K562 (cell line): ENCODE measurements around the gene ERCC2. TPM values are rescaled to one million over a fixed set of nuclear protein-coding genes. Genes with fewer than 3 reads are reported as not detected.

Experiments used
- CHD7 ChIP-seq: fragments of 200-600 bp; sonication (generic); IDR thresholded peaks from one replicate; pipeline ENCODE4 v1.6.1; 2012; ENCODE audit warnings: mild to moderate bottlenecking, low read depth, low read length, inconsistent platforms
- CREB1 ChIP-seq, 2 experiments: sonication (generic) in 1 of 2; formaldehyde crosslinking in 1 of 2; IDR thresholded peaks; 2 replicates each; pipeline versions ENCODE4 v1.6.1 to v1.8.0; 2012 to 2022; ENCODE audit warnings: inconsistent platforms in 1 of 2, mild to moderate bottlenecking in 1 of 2, missing genetic modification reagents in 1 of 2, moderate library complexity in 1 of 2
- CREM ChIP-seq: IDR thresholded peaks from 2 replicates; pipeline ENCODE4 v1.6.1; 2014; ENCODE audit warnings: antibody characterized with exemption, low read depth
- CTCF ChIP-seq, 3 experiments: IDR thresholded peaks in 2 of 3; conservative IDR thresholded peaks in 1 of 3; 2 replicates each; pipeline ENCODE4 v1.5.1; 2011 to 2012; ENCODE audit warnings: low read length in 3 of 3, mild to moderate bottlenecking in 3 of 3, control low read depth in 2 of 3, improper control_type of control experiment in 1 of 3, inconsistent platforms in 1 of 3, low read depth in 1 of 3, mixed read lengths in 1 of 3, moderate library complexity in 1 of 3; ENCODE audit not compliant: insufficient read depth in 2 of 3
- CXXC5 ChIP-seq: fragments of 250-450 bp; sonication (Bioruptor Pico); IDR thresholded peaks from 2 replicates; pipeline ENCODE4 v1.8.0; 2022; ENCODE audit warnings: inconsistent platforms, mild to moderate bottlenecking, moderate library complexity
- DDX20 ChIP-seq: fragments of 450-650 bp; IDR thresholded peaks from 2 replicates; pipeline ENCODE4 v1.6.1; 2016; ENCODE audit warnings: missing genetic modification characterization, low read depth, mild to moderate bottlenecking, missing compliant biosample characterization, moderate library complexity
- POLR2G ChIP-seq: fragments of 200-400 bp; formaldehyde crosslinking; IDR thresholded peaks from 2 replicates; pipeline ENCODE4 v1.6.1; 2017; ENCODE audit warnings: low read depth, mild to moderate bottlenecking, antibody characterized with exemption, low read length, moderate library complexity
- SMC3 ChIP-seq: conservative IDR thresholded peaks from 2 replicates; pipeline ENCODE4 v1.6.1; 2011; ENCODE audit warnings: low read depth, low read length, improper control_type of control experiment; ENCODE audit not compliant: insufficient read depth
- SP1 ChIP-seq: sonication (generic); formaldehyde crosslinking; IDR thresholded peaks from 2 replicates; pipeline ENCODE4 v1.8.1; 2022; ENCODE audit warnings: mild to moderate bottlenecking, missing genetic modification reagents
- ZNF551 ChIP-seq: fragments of 250-450 bp; sonication (Bioruptor Pico); IDR thresholded peaks from 2 replicates; pipeline ENCODE4 v1.5.0; 2021; ENCODE audit warnings: mild to moderate bottlenecking, moderate library complexity
- ZNF75A ChIP-seq: fragments of 450-650 bp; formaldehyde crosslinking; IDR thresholded peaks from 2 replicates; pipeline ENCODE4 v1.4.0; 2020; ENCODE audit warnings: mild to moderate bottlenecking
- polyA plus RNA-seq, 8 experiments: library from polyadenylated mRNA; depleted of rRNA in 4 of 8; stranded (reverse) in 5 of 8; unstranded in 3 of 8; fragments of >200 nt; fragmentation: Nextera tagmentation in 2 of 8; fragmentation: Illumina TruSeq in 1 of 8; extraction: Ambion mirVana in 2 of 8; extraction: Trizol in 1 of 8; gene quantifications; 2 replicates each; pipeline versions ENCODE4 v1.2.1 to v1.2.3, GENCODE V29; 2011 to 2014; ENCODE audit warnings: inconsistent platforms in 1 of 8, missing spikeins in 1 of 8
- total RNA-seq, 7 experiments: library from RNA; depleted of rRNA in 6 of 7; stranded (reverse); fragments of >200 nt in 6 of 7; fragmentation: Illumina TruSeq in 2 of 7; extraction: Trizol in 2 of 7; gene quantifications; 2 replicates each; pipeline versions ENCODE4 v1.2.1 to v1.2.3, GENCODE V29; 2011 to 2021; ENCODE audit warnings: low replicate concordance in 1 of 7

ERCC2 gene
- total and polyA plus RNA-seq, 9 of the 15 experiments (the other 6 are each of a cell fraction or from before 2014, with no cell fraction given) = 2.2 to 55.9 (median 23.4) TPM

- TF ChIP-seq CTCF (IDR thresholded peaks at IDR 0.05 in 2 of 3, conservative IDR thresholded peaks at IDR 0.05 in 1 of 3; ENCODE audit: insufficient read depth in 2 of 3, low read depth in 1 of 3, low read length in 3 of 3) (peak; percentile 71 to 82 (median 81)), SP1 (CRISPR knock-in tag) (peak; percentile 58; the same call in 1 of the 2 replicates), SMC3 (peak; percentile 42), CXXC5 (CRISPR knock-in tag) (peak; percentile 56), POLR2G (peak; percentile 48), ZNF75A (CRISPR knock-in tag) (no peak), CREB1 (IDR thresholded peaks at IDR 0.05) (no peak), CREB1 (CRISPR knock-in tag; IDR thresholded peaks at IDR 0.05) (peak; percentile 40; the same call in 1 of the 2 replicates), CREM (peak; percentile 55), DDX20 (tag) (no peak), CHD7 (no peak), ZNF551 (no peak)
Measured at GRCh38 chr19:45402298-45403061, 32.1 kb upstream of the ERCC2 start (continued).
